Measurements from ENCODE around the gene DOK5. TPM values are rescaled to one million over a fixed set of nuclear protein-coding genes. Genes with fewer than 3 reads are reported as not detected.

The DOK5 gene
- total and polyA plus RNA-seq, 10 of the 15 experiments (the other 5 are each of a cell fraction or from before 2014, with no cell fraction given), result 0.03 TPM; not detected in 9

- ATAC-seq, result no peak
- Histone ChIP-seq H4K20me1 (ENCODE audit: control insufficient read depth, insufficient read depth) (no peaks in the 10 kb centered on the region), H3K9ac (ENCODE audit: control insufficient read depth, insufficient read depth, low read length) (no peak overlapping the region), H3K4me3 (no peak overlapping the region), H3K36me3 (ENCODE audit: control insufficient read depth in 2 of 2, insufficient read depth in 2 of 2, low read length in 1 of 2) (no peaks in the 10 kb centered on the region), H3K27me3 (replicated peaks in 1 of 2; ENCODE audit: control insufficient read depth in 2 of 2, insufficient read depth in 2 of 2, low read length in 1 of 2) (no peaks in the 10 kb centered on the region), H3K4me1 (ENCODE audit: control insufficient read depth, insufficient read depth, low read length) (no peaks in the 10 kb centered on the region), H3K79me2 (ENCODE audit: control insufficient read depth, insufficient read depth, low read length) (no peaks in the 10 kb centered on the region), H3K27ac (ENCODE audit: control insufficient read depth, insufficient read depth) (no peak overlapping the region), H3K9me3 (replicated peaks; ENCODE audit: control insufficient read depth, insufficient read depth, low read length) (no peaks in the 10 kb centered on the region), H2AFZ (ENCODE audit: control insufficient read depth, low read depth, low read length) (no peak overlapping the region), H3K4me2 (ENCODE audit: control insufficient read depth, insufficient read depth) (no peak overlapping the region)
- ChIA-PET CTCF (no interaction called here), RAD21 (ENCODE audit: unreplicated experiment) (no interaction called here), POLR2A (no interaction called here), SMC1A (ENCODE audit: uncharacterized antibody, unreplicated experiment) (no interaction called here)
- TF ChIP-seq STAT3 (IDR thresholded peaks at IDR 0.05; ENCODE audit: low read depth, low read length) (no peak), BMI1 (IDR thresholded peaks at IDR 0.05; ENCODE audit: borderline replicate concordance) (no peak), E2F4 (IDR thresholded peaks at IDR 0.05; ENCODE audit: low read depth, low read length) (no peak), BACH1 (IDR thresholded peaks at IDR 0.05; ENCODE audit: borderline replicate concordance) (no peak), CREB1 (IDR thresholded peaks at IDR 0.05; ENCODE audit: low read depth) (no peak), RELA (IDR thresholded peaks at IDR 0.05; ENCODE audit: borderline replicate concordance, partially characterized antibody) (no peak), STAT1 (conservative IDR thresholded peaks at IDR 0.05) (no peak), PRDM15 (CRISPR knock-in tag; IDR thresholded peaks at IDR 0.05) (no peak), JUNB (IDR thresholded peaks at IDR 0.05) (no peak), ZBTB33 (IDR thresholded peaks at IDR 0.05) (no peak), FOXM1 (IDR thresholded peaks at IDR 0.05; ENCODE audit: low read depth, low read length) (no peak), RAD51 (IDR thresholded peaks at IDR 0.05) (no peak)
- FAIRE-seq, result no peak
- DNase-seq (ENCODE audit: low read depth, low spot score), result no peak
- WGBS (ENCODE audit: insufficient coverage, insufficient replicate concordance, low lambda C conversion rate, missing lambda C conversion rate), result 30% methylated on average over 10 of the region's 10 CpGs
- in situ Hi-C loops (cut with MboI), result no loop called here
- intact Hi-C loops (cut with micrococcal nuclease; ENCODE audit: unreplicated experiment), result no loop called here
- BruUV-seq (replicated peaks), result no TSS peak
Observed at GRCh38 chr20:54611708-54612412, 136.5 kb downstream of the DOK5 start.
